Keratinocyte (primary cell): ENCODE data around the gene RMC1.

Source experiments
- CTCF ChIP-seq, 3 experiments: IDR thresholded peaks in 1 of 3; conservative IDR thresholded peaks in 1 of 3; optimal IDR thresholded peaks in 1 of 3; 2 replicates in 2 of 3; 3 replicates in 1 of 3; pipeline versions ENCODE3 to v1.5.1; 2011; ENCODE audit warnings: low read length in 3 of 3, mild to moderate bottlenecking in 3 of 3, moderate library complexity in 2 of 3, control low read depth in 1 of 3, inconsistent platforms in 1 of 3; ENCODE audit not compliant: insufficient read depth in 2 of 3; ENCODE audit errors: extremely low read depth in 1 of 3
- EZH2 ChIP-seq: IDR thresholded peaks from one replicate; pipeline ENCODE4 v1.6.1; 2012; ENCODE audit warnings: inconsistent platforms, mild to moderate bottlenecking, low read length, moderate library complexity

GRCh38 chr18:23560186-23560585 lies 56.9 kb downstream of the RMC1 start:
- no peak for TF ChIP-seq CTCF (optimal IDR thresholded peaks at IDR 0.05 in 1 of 3, IDR thresholded peaks at IDR 0.05 in 1 of 3, conservative IDR thresholded peaks at IDR 0.05 in 1 of 3; ENCODE audit: extremely low read depth in 1 of 3, insufficient read depth in 2 of 3, low read length in 3 of 3)
- TF ChIP-seq EZH2, result no peak
